HEK293 (cell line): ENCODE results near the gene LAMTOR5.

Experiments used
- CTCF ChIP-seq: fragments of 450-650 bp; formaldehyde crosslinking; IDR thresholded peaks from 2 replicates; pipeline ENCODE4 v1.5.1; 2016; ENCODE audit warnings: missing biosample characterization, missing genetic modification characterization
- ZNF488 ChIP-seq: fragments of 450-650 bp; formaldehyde crosslinking; IDR thresholded peaks from 2 replicates; pipeline ENCODE4 v1.5.1; 2016; ENCODE audit warnings: missing biosample characterization, missing genetic modification characterization
- ZNF624 ChIP-seq: fragments of 450-650 bp; formaldehyde crosslinking; IDR thresholded peaks from 2 replicates; pipeline ENCODE4 v1.5.1; 2017; ENCODE audit warnings: missing biosample characterization, missing genetic modification characterization
- ZNF639 ChIP-seq: fragments of 450-650 bp; formaldehyde crosslinking; IDR thresholded peaks from 2 replicates; pipeline ENCODE4 v1.5.1; 2016; ENCODE audit warnings: missing biosample characterization, missing genetic modification characterization
- ZNF830 ChIP-seq: fragments of 450-650 bp; IDR thresholded peaks from 2 replicates; pipeline ENCODE4 v1.5.0; 2018; ENCODE audit warnings: missing biosample characterization, missing genetic modification characterization, low read depth, mild to moderate bottlenecking, moderate library complexity

GRCh38 chr1:110441888-110442287, 34.4 kb upstream of the LAMTOR5 start:
- TF ChIP-seq ZNF639 (tag by site-specific recombination) = no peak
- no peak for TF ChIP-seq ZNF624
- no peak for TF ChIP-seq ZNF830 (tag by site-specific recombination)
- TF ChIP-seq CTCF = no peak
- no peak for TF ChIP-seq ZNF488 (tag by site-specific recombination)
